Panc1 (cell line): ENCODE measurements around the gene FRMD7. TPM values are rescaled to one million over a fixed set of nuclear protein-coding genes. Genes with fewer than 3 reads are reported as not detected.

Experiments
- ATAC-seq: fragments of 200-7000 bp; cut with Tn5 transposase; 2 replicates; pipeline ENCODE4 v1.9.1; 2020; ENCODE audit warnings: mild to moderate bottlenecking, moderate library complexity
- BruUV-seq: library from RNA; stranded (reverse); fragments of 400-500 nt; replicated peaks from 2 replicates; lab custom pipeline; 2021; lab: Mats Ljungman, UMichigan
- CTCF ChIA-PET: fragments of 300-600 bp; sonication (Branson Sonifier 250); formaldehyde crosslinking; loops from one replicate; lab custom pipeline; 2022; ENCODE audit warnings: antibody characterized with exemption; lab: Charles Lee
- POLR2A ChIA-PET: fragments of 300-600 bp; sonication (Branson Sonifier 250); formaldehyde crosslinking; loops from one replicate; lab custom pipeline; 2022; ENCODE audit warnings: antibody characterized with exemption; lab: Charles Lee
- DNase-seq: peaks from one replicate; pipeline ENCODE4 v3.0.0-alpha.2; 2010; ENCODE audit warnings: low read depth, low spot score
- H3K27ac ChIP-seq: 2 replicates; pipeline ENCODE4 v1.5.1; 2011; ENCODE audit warnings: mild to moderate bottlenecking, low read length, inconsistent platforms
- H3K27me3 ChIP-seq: fragments of 200-500 bp; sonication (Bioruptor generic); 2 replicates; pipeline ENCODE4 v1.6.0; 2014; ENCODE audit warnings: low read length, inconsistent platforms; ENCODE audit not compliant: control insufficient read depth, insufficient read depth
- H3K36me3 ChIP-seq: fragments of 200-500 bp; sonication (Bioruptor generic); 2 replicates; pipeline ENCODE4 v1.5.1; 2014; ENCODE audit warnings: inconsistent platforms, mild to moderate bottlenecking, low read length, moderate library complexity; ENCODE audit not compliant: control insufficient read depth, insufficient read depth
- H3K4me1 ChIP-seq: 2 replicates; pipeline ENCODE4 v1.5.1; 2011; ENCODE audit warnings: inconsistent platforms, mild to moderate bottlenecking, low read length, moderate library complexity; ENCODE audit not compliant: control insufficient read depth, insufficient read depth
- H3K4me3 ChIP-seq, 2 experiments: 2 replicates each; pipeline ENCODE4 v1.5.1; 2011 to 2012; ENCODE audit warnings: low read depth in 2 of 2, low read length in 2 of 2, mild to moderate bottlenecking in 2 of 2, inconsistent platforms in 1 of 2, moderate library complexity in 1 of 2
- H3K9me3 ChIP-seq: fragments of 200-500 bp; sonication (Bioruptor generic); 2 replicates; pipeline ENCODE4 v1.5.1; 2014; ENCODE audit warnings: low read depth, mild to moderate bottlenecking, inconsistent platforms, low read length, moderate library complexity; ENCODE audit not compliant: control insufficient read depth, insufficient read depth
- POLR2AphosphoS5 ChIP-seq: IDR thresholded peaks from 2 replicates; pipeline ENCODE4 v1.6.1; 2012; ENCODE audit warnings: mild to moderate bottlenecking, low read depth, low read length, moderate library complexity
- SIN3A ChIP-seq: IDR thresholded peaks from 2 replicates; pipeline ENCODE4 v1.6.1; 2012; ENCODE audit warnings: low read depth, mild to moderate bottlenecking, low read length, moderate library complexity, borderline replicate concordance; ENCODE audit not compliant: insufficient read depth
- TCF7L2 ChIP-seq: IDR thresholded peaks from 2 replicates; pipeline ENCODE4 v1.6.1; 2011; ENCODE audit warnings: mild to moderate bottlenecking, low read depth, low read length, inconsistent platforms
- in situ Hi-C: cut with HindIII; loops from 2 replicates; pipeline ENCODE4 v1.10.0; 2016; ENCODE audit warnings: low sequenced_read_pairs, low pct_unique_long_range_greater_than_20kb
- intact Hi-C: fragments of 100-400 bp; cut with micrococcal nuclease; formaldehyde crosslinking; loops from one replicate; pipeline ENCODE4 v1.10.0; 2022; ENCODE audit not compliant: unreplicated experiment
- total RNA-seq: library from RNA; stranded (reverse); gene quantifications from one replicate; pipeline ENCODE4 v1.2.1, GENCODE V29; 2021; ENCODE audit not compliant: unreplicated experiment
- TF ChIP-seq, protein P1 (sequence below), 2 experiments: IDR thresholded peaks; 2 replicates each; pipeline ENCODE4 v1.6.1; 2011 to 2012; ENCODE audit warnings: low read depth in 2 of 2, control low read depth in 1 of 2, low read length in 1 of 2, mild to moderate bottlenecking in 1 of 2, moderate library complexity in 1 of 2; ENCODE audit not compliant: insufficient read depth in 1 of 2
- TF ChIP-seq, protein P2 (sequence below): fragments of 450-650 bp; IDR thresholded peaks from 2 replicates; pipeline ENCODE4 v1.5.1; 2017; ENCODE audit warnings: mild to moderate bottlenecking

Gene FRMD7
- total RNA-seq, 1 experiment from 2014 or later, result not detected

- H3K27me3 ChIP-seq, result no peaks in the 10 kb centered on the region; the same call in 1 of the 2 replicates
- POLR2A ChIA-PET, result no interaction called here
- no peak overlapping the region for H3K4me3 ChIP-seq
- BruUV-seq, result no TSS peak
- ATAC-seq, result no peak
- no peaks in the 10 kb centered on the region for H3K9me3 ChIP-seq
- no peak for DNase-seq
- in situ Hi-C loops (no loop called here), intact Hi-C loops (no loop called here)
- CTCF ChIA-PET, result no interaction called here
- TF ChIP-seq, protein P1, sequence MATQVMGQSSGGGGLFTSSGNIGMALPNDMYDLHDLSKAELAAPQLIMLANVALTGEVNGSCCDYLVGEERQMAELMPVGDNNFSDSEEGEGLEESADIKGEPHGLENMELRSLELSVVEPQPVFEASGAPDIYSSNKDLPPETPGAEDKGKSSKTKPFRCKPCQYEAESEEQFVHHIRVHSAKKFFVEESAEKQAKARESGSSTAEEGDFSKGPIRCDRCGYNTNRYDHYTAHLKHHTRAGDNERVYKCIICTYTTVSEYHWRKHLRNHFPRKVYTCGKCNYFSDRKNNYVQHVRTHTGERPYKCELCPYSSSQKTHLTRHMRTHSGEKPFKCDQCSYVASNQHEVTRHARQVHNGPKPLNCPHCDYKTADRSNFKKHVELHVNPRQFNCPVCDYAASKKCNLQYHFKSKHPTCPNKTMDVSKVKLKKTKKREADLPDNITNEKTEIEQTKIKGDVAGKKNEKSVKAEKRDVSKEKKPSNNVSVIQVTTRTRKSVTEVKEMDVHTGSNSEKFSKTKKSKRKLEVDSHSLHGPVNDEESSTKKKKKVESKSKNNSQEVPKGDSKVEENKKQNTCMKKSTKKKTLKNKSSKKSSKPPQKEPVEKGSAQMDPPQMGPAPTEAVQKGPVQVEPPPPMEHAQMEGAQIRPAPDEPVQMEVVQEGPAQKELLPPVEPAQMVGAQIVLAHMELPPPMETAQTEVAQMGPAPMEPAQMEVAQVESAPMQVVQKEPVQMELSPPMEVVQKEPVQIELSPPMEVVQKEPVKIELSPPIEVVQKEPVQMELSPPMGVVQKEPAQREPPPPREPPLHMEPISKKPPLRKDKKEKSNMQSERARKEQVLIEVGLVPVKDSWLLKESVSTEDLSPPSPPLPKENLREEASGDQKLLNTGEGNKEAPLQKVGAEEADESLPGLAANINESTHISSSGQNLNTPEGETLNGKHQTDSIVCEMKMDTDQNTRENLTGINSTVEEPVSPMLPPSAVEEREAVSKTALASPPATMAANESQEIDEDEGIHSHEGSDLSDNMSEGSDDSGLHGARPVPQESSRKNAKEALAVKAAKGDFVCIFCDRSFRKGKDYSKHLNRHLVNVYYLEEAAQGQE (IDR thresholded peaks at IDR 0.05; ENCODE audit: insufficient read depth in 1 of 2, low read depth in 2 of 2, low read length in 1 of 2), result no peak
- TF ChIP-seq POLR2AphosphoS5 (no peak), SIN3A (no peak), TCF7L2 (no peak)
- TF ChIP-seq, protein P2, sequence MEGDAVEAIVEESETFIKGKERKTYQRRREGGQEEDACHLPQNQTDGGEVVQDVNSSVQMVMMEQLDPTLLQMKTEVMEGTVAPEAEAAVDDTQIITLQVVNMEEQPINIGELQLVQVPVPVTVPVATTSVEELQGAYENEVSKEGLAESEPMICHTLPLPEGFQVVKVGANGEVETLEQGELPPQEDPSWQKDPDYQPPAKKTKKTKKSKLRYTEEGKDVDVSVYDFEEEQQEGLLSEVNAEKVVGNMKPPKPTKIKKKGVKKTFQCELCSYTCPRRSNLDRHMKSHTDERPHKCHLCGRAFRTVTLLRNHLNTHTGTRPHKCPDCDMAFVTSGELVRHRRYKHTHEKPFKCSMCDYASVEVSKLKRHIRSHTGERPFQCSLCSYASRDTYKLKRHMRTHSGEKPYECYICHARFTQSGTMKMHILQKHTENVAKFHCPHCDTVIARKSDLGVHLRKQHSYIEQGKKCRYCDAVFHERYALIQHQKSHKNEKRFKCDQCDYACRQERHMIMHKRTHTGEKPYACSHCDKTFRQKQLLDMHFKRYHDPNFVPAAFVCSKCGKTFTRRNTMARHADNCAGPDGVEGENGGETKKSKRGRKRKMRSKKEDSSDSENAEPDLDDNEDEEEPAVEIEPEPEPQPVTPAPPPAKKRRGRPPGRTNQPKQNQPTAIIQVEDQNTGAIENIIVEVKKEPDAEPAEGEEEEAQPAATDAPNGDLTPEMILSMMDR, result no peak
- H3K36me3 ChIP-seq, result no peaks in the 10 kb centered on the region
- no peaks in the 10 kb centered on the region for H3K4me1 ChIP-seq
- H3K27ac ChIP-seq, result no peak overlapping the region
Measured at GRCh38 chrX:132125906-132126305, 1.9 kb downstream of the FRMD7 start.

GRCh38 chrX:132120913-132121312, 6.9 kb downstream of the FRMD7 start:
- no peak overlapping the region for H3K4me3 ChIP-seq
- in situ Hi-C loops, result no loop called here
- H3K9me3 ChIP-seq, result no peaks in the 10 kb centered on the region
- no peaks in the 10 kb centered on the region for H3K4me1 ChIP-seq
- no peaks in the 10 kb centered on the region for H3K27me3 ChIP-seq
- ChIA-PET POLR2A (no interaction called here), CTCF (no interaction called here)
- H3K36me3 ChIP-seq, result no peaks in the 10 kb centered on the region
- ATAC-seq (no peak), DNase-seq (no peak)
- BruUV-seq, result no TSS peak
- TF ChIP-seq POLR2AphosphoS5, result no peak
- intact Hi-C loops, result no loop called here
- no peak overlapping the region for H3K27ac ChIP-seq

GRCh38 chrX:132119821-132120515, 7.9 kb downstream of the FRMD7 start:
- no TSS peak for BruUV-seq

More at GRCh38 chrX:132119821-132120515, 7.9 kb downstream of the FRMD7 start:
- no peak for DNase-seq
- H3K4me1 ChIP-seq, result no peaks in the 10 kb centered on the region
- ChIA-PET POLR2A (no interaction called here), CTCF (interaction anchor here (0.6 kb wide), 1 partner anchor 28 kb away, joined by 8 read pairs; no protein-coding TSS in a partner anchor)
- H3K27me3 ChIP-seq, result no peaks in the 10 kb centered on the region
- ATAC-seq, result no peak
- in situ Hi-C loops (no loop called here), intact Hi-C loops (no loop called here)
- TF ChIP-seq TCF7L2, result no peak
- TF ChIP-seq POLR2AphosphoS5, result no peak
- no peak for TF ChIP-seq SIN3A
- TF ChIP-seq, protein P2, result no peak
- TF ChIP-seq, protein P1 (IDR thresholded peaks at IDR 0.05; ENCODE audit: insufficient read depth in 1 of 2, low read depth in 2 of 2, low read length in 1 of 2), result no peak
- no peaks in the 10 kb centered on the region for H3K9me3 ChIP-seq
- no peak overlapping the region for H3K27ac ChIP-seq
- no peak overlapping the region for H3K4me3 ChIP-seq
- H3K36me3 ChIP-seq, result no peaks in the 10 kb centered on the region; the same call in 1 of the 2 replicates
